DOHH2 (cell line): Measurements from ENCODE around the gene NLRC3.

Source experiments
- H3F3A ChIP-seq: fragments of 200-600 bp; sonication (generic), shearing (Covaris generic); 2 replicates; pipeline ENCODE4 v1.6.0; 2016; ENCODE audit warnings: antibody characterized with exemption, mild to moderate bottlenecking; ENCODE audit not compliant: control insufficient read depth, insufficient read depth
- H3K27ac ChIP-seq: fragments of 200-600 bp; sonication (generic); 2 replicates; pipeline ENCODE4 v1.5.1; 2014; ENCODE audit warnings: low read depth, mild to moderate bottlenecking, low read length, moderate library complexity
- H3K27me3 ChIP-seq: fragments of 200-600 bp; sonication (generic); 2 replicates; pipeline ENCODE4 v1.6.1; 2014; ENCODE audit warnings: mild to moderate bottlenecking, low read length, mixed read lengths; ENCODE audit not compliant: control insufficient read depth
- H3K36me3 ChIP-seq: fragments of 200-600 bp; sonication (generic); 2 replicates; pipeline ENCODE4 v1.6.1; 2014; ENCODE audit warnings: mild to moderate bottlenecking, low read length, moderate library complexity, mixed read lengths; ENCODE audit not compliant: control insufficient read depth
- H3K4me1 ChIP-seq: fragments of 200-600 bp; sonication (generic); 2 replicates; pipeline ENCODE4 v1.6.1; 2014; ENCODE audit warnings: mild to moderate bottlenecking, low read length, mixed read lengths; ENCODE audit not compliant: control insufficient read depth
- H3K4me2 ChIP-seq: fragments of 200-600 bp; sonication (generic); 2 replicates; pipeline ENCODE4 v1.6.0; 2014; ENCODE audit warnings: mild to moderate bottlenecking, low read length, moderate library complexity
- H3K4me3 ChIP-seq: fragments of 200-600 bp; sonication (generic); 2 replicates; pipeline ENCODE4 v1.5.1; 2014; ENCODE audit warnings: mild to moderate bottlenecking, low read length, mixed read lengths
- H3K79me2 ChIP-seq: fragments of 200-600 bp; sonication (generic); 2 replicates; pipeline ENCODE4 v1.6.1; 2014; ENCODE audit warnings: mild to moderate bottlenecking, low read length, mixed read lengths; ENCODE audit not compliant: control insufficient read depth
- H3K9me2 ChIP-seq: fragments of 200-600 bp; sonication (generic); replicated peaks from 2 replicates; pipeline ENCODE4 v1.6.1; 2014; ENCODE audit warnings: mild to moderate bottlenecking, low read length, mixed read lengths; ENCODE audit not compliant: control insufficient read depth
- H3K9me3 ChIP-seq: fragments of 200-600 bp; sonication (generic); 2 replicates; pipeline ENCODE4 v1.6.1; 2014; ENCODE audit warnings: antibody characterized with exemption, low read length, mixed read lengths; ENCODE audit not compliant: control insufficient read depth, insufficient read depth
- H4K20me1 ChIP-seq: fragments of 200-600 bp; sonication (generic); 2 replicates; pipeline ENCODE4 v1.6.0; 2014; ENCODE audit warnings: low read depth, mild to moderate bottlenecking, antibody characterized with exemption, low read length, moderate library complexity; ENCODE audit not compliant: control insufficient read depth, insufficient read depth
- CTCF ChIP-seq: fragments of 200-600 bp; sonication (generic); IDR thresholded peaks from one replicate; pipeline ENCODE4 v1.5.1; 2014; ENCODE audit warnings: antibody characterized with exemption, mild to moderate bottlenecking, low read depth, low read length; ENCODE audit not compliant: poor library complexity, severe bottlenecking
- EZH2phosphoT487 ChIP-seq: fragments of 200-600 bp; sonication (generic); IDR thresholded peaks from 2 replicates; pipeline ENCODE4 v1.6.1; 2017; ENCODE audit warnings: borderline replicate concordance, mild to moderate bottlenecking, antibody characterized with exemption, low read length, moderate library complexity, mixed read lengths

Gene NLRC3

GRCh38 chr16:3608069-3608468 is 30.9 kb upstream of the NLRC3 start:
- peaks cover 75% of the 10 kb centered on the region for H3K36me3 ChIP-seq
- peak overlapping the region; percentile 68 for H3K4me3 ChIP-seq
- peak overlapping the region; percentile 86 for H3K27ac ChIP-seq

GRCh38 chr16:3607634-3608033 is 30.4 kb upstream of the NLRC3 start:
- peak overlapping the region; percentile 78 for H3K4me2 ChIP-seq
- TF ChIP-seq EZH2phosphoT487 (no peak), CTCF (no peak)
- peaks cover 64% of the 10 kb centered on the region for H3K79me2 ChIP-seq
- H3K27ac ChIP-seq, result peak overlapping the region; percentile 86
- no peaks in the 10 kb centered on the region for H3K27me3 ChIP-seq
- peaks cover 75% of the 10 kb centered on the region for H3K36me3 ChIP-seq
- H3K4me1 ChIP-seq, result peaks cover 47% of the 10 kb centered on the region
- no peaks in the 10 kb centered on the region for H4K20me1 ChIP-seq
- peaks cover 24% of the 10 kb centered on the region for H3F3A ChIP-seq
- no peaks in the 10 kb centered on the region for H3K9me2 ChIP-seq
- peak overlapping the region; percentile 68 for H3K4me3 ChIP-seq
- H3K9me3 ChIP-seq, result peaks cover 9% of the 10 kb centered on the region; the same call in 1 of the 2 replicates

More at GRCh38 chr16:3608069-3608468, 30.9 kb upstream of the NLRC3 start:
- Histone ChIP-seq H3K9me2 (no peaks in the 10 kb centered on the region), H3F3A (peaks cover 24% of the 10 kb centered on the region), H4K20me1 (no peaks in the 10 kb centered on the region), H3K4me1 (peaks cover 47% of the 10 kb centered on the region), H3K27me3 (no peaks in the 10 kb centered on the region), H3K9me3 (peaks cover 9% of the 10 kb centered on the region; the same call in 1 of the 2 replicates), H3K4me2 (peak overlapping the region; percentile 78), H3K79me2 (peaks cover 68% of the 10 kb centered on the region)
- no peak for TF ChIP-seq EZH2phosphoT487
- TF ChIP-seq CTCF, result no peak

GRCh38 chr16:3607161-3607560 is 30.0 kb upstream of the NLRC3 start:
- Histone ChIP-seq H3K27ac (peak overlapping the region; percentile 86), H3K36me3 (peaks cover 77% of the 10 kb centered on the region), H3K4me2 (peak overlapping the region; percentile 78), H3K4me1 (peaks cover 47% of the 10 kb centered on the region), H3K9me3 (peaks cover 9% of the 10 kb centered on the region; the same call in 1 of the 2 replicates), H3K79me2 (peaks cover 59% of the 10 kb centered on the region), H4K20me1 (no peaks in the 10 kb centered on the region), H3K9me2 (no peaks in the 10 kb centered on the region), H3F3A (peaks cover 24% of the 10 kb centered on the region), H3K27me3 (no peaks in the 10 kb centered on the region), H3K4me3 (peak overlapping the region; percentile 68)
- no peak for TF ChIP-seq CTCF
- TF ChIP-seq EZH2phosphoT487, result no peak
